HCT116 (cell line): ENCODE results near the gene BCL6. TPM values are rescaled to one million over a fixed set of nuclear protein-coding genes. Genes with fewer than 3 reads are reported as not detected.

ENCODE experiments used
- ATAC-seq: fragments of 200-7000 bp; cut with Tn5 transposase; 2 replicates; pipeline ENCODE4 v1.9.1; 2020; ENCODE audit warnings: mild to moderate bottlenecking, moderate library complexity
- BruUV-seq: library from RNA; stranded (reverse); fragments of 400-500 nt; replicated peaks from 2 replicates; lab custom pipeline; 2021; lab: Mats Ljungman, UMichigan
- CTCF ChIA-PET: fragments of 300-600 bp; sonication (Branson Sonifier 250); formaldehyde crosslinking; loops from one replicate; lab custom pipeline; 2021; ENCODE audit warnings: antibody characterized with exemption; lab: Charles Lee
- POLR2A ChIA-PET: fragments of 300-600, 350-600 bp; sonication (Branson Sonifier 250); formaldehyde crosslinking; loops from one replicate; lab custom pipeline; 2021; ENCODE audit warnings: antibody characterized with exemption; lab: Charles Lee
- RAD21 ChIA-PET, 2 experiments: fragments of 300-600 bp; sonication (Branson Sonifier 250); formaldehyde crosslinking; loops; one replicate each; lab custom pipeline; 2023; ENCODE audit warnings: low total read pairs in 2 of 2; ENCODE audit not compliant: uncharacterized antibody in 2 of 2, unreplicated experiment in 2 of 2, low non-redundant PET in 1 of 2; lab: Charles Lee
- DNase-seq: peaks from one replicate; pipeline ENCODE4 v3.0.0-alpha.2; 2010; ENCODE audit warnings: low read depth, low spot score
- H2AFZ ChIP-seq: fragments of 200-600 bp; shearing (Covaris generic), sonication (generic); 2 replicates; pipeline ENCODE4 v1.6.1; 2017; ENCODE audit warnings: low read depth, mixed run types, mixed read lengths, antibody characterized with exemption, low read length; ENCODE audit not compliant: poor library complexity, severe bottlenecking
- H3K27ac ChIP-seq: 2 replicates; pipeline ENCODE4 v1.5.1; 2012; ENCODE audit warnings: low read depth, low read length
- H3K27me3 ChIP-seq: fragments of 200-600 bp; sonication (generic); 2 replicates; pipeline ENCODE4 v1.6.1; 2016; ENCODE audit warnings: mixed run types, low read length, mixed read lengths; ENCODE audit not compliant: insufficient read depth
- H3K36me3 ChIP-seq, 2 experiments: fragments of 200-500 bp in 1 of 2; fragments of 200-600 bp in 1 of 2; sonication (Bioruptor generic) in 1 of 2; sonication (generic) in 1 of 2; 2 replicates each; pipeline versions ENCODE4 v1.5.1 to v1.6.1; 2014 to 2016; ENCODE audit warnings: low read length in 2 of 2, inconsistent platforms in 1 of 2, mixed read lengths in 1 of 2, mixed run types in 1 of 2; ENCODE audit not compliant: insufficient read depth in 2 of 2, control insufficient read depth in 1 of 2
- H3K4me1 ChIP-seq, 2 experiments: fragments of 200-600 bp in 1 of 2; sonication (generic) in 1 of 2; 2 replicates each; pipeline versions ENCODE4 v1.5.1 to v1.6.1; 2012 to 2017; ENCODE audit warnings: low read length in 2 of 2, inconsistent platforms in 1 of 2, mild to moderate bottlenecking in 1 of 2, mixed read lengths in 1 of 2, mixed run types in 1 of 2, moderate library complexity in 1 of 2; ENCODE audit not compliant: insufficient read depth in 2 of 2, control insufficient read depth in 1 of 2
- H3K4me2 ChIP-seq: fragments of 200-600 bp; sonication (generic); 2 replicates; pipeline ENCODE4 v1.6.1; 2017; ENCODE audit warnings: mixed run types, low read length, mixed read lengths
- H3K4me3 ChIP-seq, 2 experiments: fragments of 200-600 bp in 1 of 2; sonication (generic) in 1 of 2; replicated peaks in 1 of 2; 2 replicates each; pipeline ENCODE4 v1.5.1; 2011 to 2016; ENCODE audit warnings: low read length in 2 of 2, control low read depth in 1 of 2, low read depth in 1 of 2, mild to moderate bottlenecking in 1 of 2, mixed read lengths in 1 of 2, mixed run types in 1 of 2
- H3K79me2 ChIP-seq: fragments of 200-600 bp; sonication (generic); 2 replicates; pipeline ENCODE4 v1.6.1; 2017; ENCODE audit warnings: mild to moderate bottlenecking, mixed run types, low read length, moderate library complexity, mixed read lengths; ENCODE audit not compliant: insufficient read depth
- H3K9ac ChIP-seq: fragments of 200-600 bp; sonication (generic); 2 replicates; pipeline ENCODE4 v1.6.1; 2016; ENCODE audit warnings: low read length, mixed read lengths
- H3K9me2 ChIP-seq: fragments of 200-600 bp; sonication (generic), shearing (Covaris generic); 2 replicates; pipeline ENCODE4 v1.6.1; 2017; ENCODE audit warnings: mixed run types, mild to moderate bottlenecking, moderate library complexity; ENCODE audit not compliant: insufficient read depth
- H3K9me3 ChIP-seq, 2 experiments: fragments of 200-500 bp in 1 of 2; fragments of 200-600 bp in 1 of 2; sonication (Bioruptor generic) in 1 of 2; sonication (generic) in 1 of 2; 2 replicates each; pipeline ENCODE4 v1.6.1; 2014 to 2017; ENCODE audit warnings: low read length in 2 of 2, mixed read lengths in 2 of 2, inconsistent platforms in 1 of 2, low read depth in 1 of 2, mild to moderate bottlenecking in 1 of 2, mixed run types in 1 of 2, moderate library complexity in 1 of 2; ENCODE audit not compliant: control insufficient read depth in 1 of 2, insufficient read depth in 1 of 2
- H4K20me1 ChIP-seq: fragments of 200-600 bp; sonication (generic), shearing (Covaris generic); 2 replicates; pipeline ENCODE4 v1.6.1; 2017; ENCODE audit warnings: mixed run types, mild to moderate bottlenecking, moderate library complexity; ENCODE audit not compliant: insufficient read depth
- CEBPB ChIP-seq: IDR thresholded peaks from 2 replicates; pipeline ENCODE4 v1.6.1; 2012; ENCODE audit warnings: low read depth
- CTCF ChIP-seq, 3 experiments: fragments of 200-600 bp in 1 of 3; sonication (generic) in 1 of 3; IDR thresholded peaks in 2 of 3; conservative IDR thresholded peaks in 1 of 3; 2 replicates each; pipeline ENCODE4 v1.5.1; 2012 to 2017; ENCODE audit warnings: low read depth in 2 of 3, low read length in 2 of 3, antibody characterized with exemption in 1 of 3, borderline replicate concordance in 1 of 3, control low read depth in 1 of 3, mild to moderate bottlenecking in 1 of 3, mixed read lengths in 1 of 3, mixed run types in 1 of 3, moderate library complexity in 1 of 3; ENCODE audit not compliant: insufficient read depth in 1 of 3
- ELF1 ChIP-seq: IDR thresholded peaks from 2 replicates; pipeline ENCODE4 v1.6.1; 2012; ENCODE audit warnings: low read depth, borderline replicate concordance
- POLR2A ChIP-seq: IDR thresholded peaks from 2 replicates; pipeline ENCODE4 v1.7.0; 2011; ENCODE audit warnings: borderline replicate concordance; ENCODE audit not compliant: insufficient read depth, insufficient read length; ENCODE audit errors: extremely low read depth
- POLR2AphosphoS5 ChIP-seq: IDR thresholded peaks from 2 replicates; pipeline ENCODE4 v1.6.1; 2011; ENCODE audit warnings: mild to moderate bottlenecking, low read depth, low read length, moderate library complexity
- REST ChIP-seq: IDR thresholded peaks from 2 replicates; pipeline ENCODE4 v1.6.1; 2012; ENCODE audit warnings: low read depth
- SRF ChIP-seq: IDR thresholded peaks from 2 replicates; pipeline ENCODE4 v1.6.1; 2012; ENCODE audit warnings: low read depth
- intact Hi-C: fragments of 100-400 bp; cut with micrococcal nuclease; formaldehyde crosslinking; loops from 2 replicates; pipeline ENCODE4 v1.10.0; 2022
- total RNA-seq: library from RNA; stranded (reverse); gene quantifications from one replicate; pipeline ENCODE4 v1.2.1, GENCODE V29; 2021; ENCODE audit not compliant: unreplicated experiment

BCL6 gene
- total RNA-seq, 1 experiment from 2014 or later: 17.5 TPM

- no peaks in the 10 kb centered on the region for H3K9me2 ChIP-seq
- no peak for ATAC-seq
- peak overlapping the region in 1 of 2 experiments; percentile 89; a peak in 1 of 4 replicates for H3K4me3 ChIP-seq
- no peaks in the 10 kb centered on the region for H3K27me3 ChIP-seq
- no peak overlapping the region for H2AFZ ChIP-seq
- no peak overlapping the region for H3K27ac ChIP-seq
- H3K9me3 ChIP-seq: no peaks in the 10 kb centered on the region
- TSS peak; percentile 1 for BruUV-seq
- no peak for DNase-seq
- intact Hi-C loops: loop anchor here (1.0 to 10.0 kb wide), 8 partner anchors 222 to 1299 kb away; no protein-coding TSS in a partner anchor
- no peaks in the 10 kb centered on the region for H4K20me1 ChIP-seq
- peaks cover 6% of the 10 kb centered on the region; the same call in 1 of the 2 replicates for H3K79me2 ChIP-seq
- ChIA-PET POLR2A (interaction anchor here (0.6 to 2.1 kb wide), 3 partner anchors 551 to 1212 kb away, joined by 3 to 7 read pairs (median 5); no protein-coding TSS in a partner anchor), CTCF (interaction anchor here (0.8 to 2.8 kb wide), 3 partner anchors 1205 to 1211 kb away, joined by 4 to 27 read pairs (median 5); no protein-coding TSS in a partner anchor), RAD21 (interaction anchor here in 1 of 2 experiments (1.4 kb wide), 1 partner anchor 1212 kb away, joined by 7 read pairs; no protein-coding TSS in a partner anchor)
- peaks cover 21 to 59% of the 10 kb centered on the region in 2 experiments for H3K4me1 ChIP-seq
- no peaks in the 10 kb centered on the region for H3K36me3 ChIP-seq
- H3K4me2 ChIP-seq: peak overlapping the region; percentile 97
- TF ChIP-seq POLR2AphosphoS5 (0 out of 2 replicates have a peak, but pooled peaks have one; percentile 4), SRF (no peak), CTCF (IDR thresholded peaks at IDR 0.05 in 2 of 3, conservative IDR thresholded peaks at IDR 0.05 in 1 of 3; ENCODE audit: borderline replicate concordance in 1 of 3, insufficient read depth in 1 of 3, low read depth in 2 of 3, low read length in 2 of 3) (no peak), CEBPB (no peak), POLR2A (no peak), REST (no peak), ELF1 (no peak)
- no peak overlapping the region for H3K9ac ChIP-seq
These were observed 2.7 kb downstream of the BCL6 start for GRCh38 chr3:187742351-187743171.
